NCI-H2029 (cell line): ENCODE results near the gene LIG1.

Experiments
- DNase-seq: peaks from one replicate; lab custom pipeline; 2025; lab: John Stamatoyannopoulos, UW

Gene LIG1

DNA sequence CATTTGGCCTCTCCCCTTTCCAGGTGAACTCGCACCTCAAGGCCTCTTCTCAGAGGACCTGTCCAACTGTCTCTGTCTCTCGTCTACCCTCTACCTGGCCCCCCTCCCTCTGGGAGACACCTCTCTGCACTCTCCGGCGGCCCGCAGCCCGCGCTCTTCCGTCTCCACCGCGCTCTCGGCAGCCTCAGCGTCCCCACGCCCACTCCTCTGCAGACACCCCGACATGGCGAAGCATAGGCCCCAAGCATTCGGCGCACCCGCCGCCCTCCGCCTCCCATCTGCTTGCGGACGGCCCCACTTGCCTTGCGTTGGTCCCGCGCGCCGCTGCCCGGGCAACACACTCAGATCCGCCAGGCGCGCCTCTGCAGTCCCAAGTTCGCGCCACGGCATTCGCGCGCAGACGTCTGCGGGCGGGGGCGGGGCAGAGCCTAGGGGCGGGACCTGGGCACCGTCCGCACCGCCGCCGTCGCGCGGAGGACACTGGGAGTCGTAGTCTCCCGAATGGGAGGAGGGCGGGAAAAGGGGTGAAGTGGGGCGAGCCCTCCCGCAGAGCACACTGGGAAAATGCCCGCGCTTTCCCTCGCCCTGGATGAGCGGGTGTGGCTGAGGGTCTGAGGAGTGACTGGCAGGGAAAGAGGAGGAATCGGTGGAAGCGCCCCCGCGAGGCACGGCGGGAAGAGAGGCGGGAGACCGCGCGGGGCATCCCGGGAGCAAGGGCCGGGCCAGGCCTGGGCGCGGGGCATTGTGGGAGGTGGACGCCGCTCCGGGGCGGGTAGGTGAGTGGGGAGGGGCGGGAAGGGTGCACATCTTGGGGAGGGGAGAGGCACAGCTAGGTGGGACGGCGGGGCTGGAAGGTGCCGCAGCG lies at the start of gene LIG1, which contains the start of gene ZSWIM9:
Gene LIG1, minus strand, starts transcription at position 406 of the 865 bp plus-strand sequence. CDS start 4,778 bp downstream, outside the sequence.
Gene ZSWIM9, plus strand, starts transcription at position 742 of the 865 bp plus-strand sequence. CDS start 1,123 bp downstream, outside the sequence.
- peak; percentile 95 for DNase-seq

DNA sequence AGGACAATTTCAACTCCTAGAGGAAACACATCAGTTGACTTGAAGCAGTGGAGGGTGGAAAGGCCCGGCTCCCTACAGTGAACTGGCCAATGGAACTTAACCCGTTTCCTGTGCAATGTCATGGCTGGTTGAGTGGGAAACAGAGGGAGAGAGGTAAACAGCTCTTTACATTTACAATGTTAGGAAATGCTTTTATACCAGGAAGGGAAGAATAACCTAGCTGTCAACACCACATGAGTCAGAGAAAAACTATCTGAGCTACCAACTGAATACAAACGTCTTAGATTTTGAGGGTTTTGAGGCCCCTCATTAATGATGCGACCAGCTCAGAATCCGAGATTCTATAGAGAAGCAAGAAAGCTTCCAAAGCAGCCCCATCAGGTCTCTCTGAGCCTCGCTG lies 48.9 kb upstream of the LIG1 start:
- DNase-seq, result no peak

- DNase-seq, result no peak
Observed at GRCh38 chr19:48216933-48217332, 46.8 kb upstream of the LIG1 start.

GRCh38 chr19:48213959-48214358 lies 43.8 kb upstream of the LIG1 start:
- DNase-seq, result no peak

DNA sequence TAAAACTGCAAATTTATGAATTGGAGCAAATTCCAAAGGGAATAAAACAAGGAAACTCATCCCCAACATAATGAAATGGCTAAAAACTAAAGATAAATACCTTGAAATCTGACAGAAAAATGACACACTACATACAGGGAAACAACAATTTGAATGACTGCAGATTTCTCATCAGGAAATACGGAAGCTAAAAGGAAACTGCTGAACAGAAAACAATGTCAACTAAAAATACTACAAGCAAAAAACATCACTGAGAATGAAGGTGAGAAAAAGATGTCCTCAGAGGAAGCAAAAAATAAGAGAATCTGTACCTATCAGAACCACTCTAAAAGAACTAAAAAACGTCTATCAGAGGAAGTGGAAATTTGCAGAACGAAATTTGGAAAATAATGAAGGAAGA lies 39.9 kb upstream of the LIG1 start:
- no peak for DNase-seq

DNA sequence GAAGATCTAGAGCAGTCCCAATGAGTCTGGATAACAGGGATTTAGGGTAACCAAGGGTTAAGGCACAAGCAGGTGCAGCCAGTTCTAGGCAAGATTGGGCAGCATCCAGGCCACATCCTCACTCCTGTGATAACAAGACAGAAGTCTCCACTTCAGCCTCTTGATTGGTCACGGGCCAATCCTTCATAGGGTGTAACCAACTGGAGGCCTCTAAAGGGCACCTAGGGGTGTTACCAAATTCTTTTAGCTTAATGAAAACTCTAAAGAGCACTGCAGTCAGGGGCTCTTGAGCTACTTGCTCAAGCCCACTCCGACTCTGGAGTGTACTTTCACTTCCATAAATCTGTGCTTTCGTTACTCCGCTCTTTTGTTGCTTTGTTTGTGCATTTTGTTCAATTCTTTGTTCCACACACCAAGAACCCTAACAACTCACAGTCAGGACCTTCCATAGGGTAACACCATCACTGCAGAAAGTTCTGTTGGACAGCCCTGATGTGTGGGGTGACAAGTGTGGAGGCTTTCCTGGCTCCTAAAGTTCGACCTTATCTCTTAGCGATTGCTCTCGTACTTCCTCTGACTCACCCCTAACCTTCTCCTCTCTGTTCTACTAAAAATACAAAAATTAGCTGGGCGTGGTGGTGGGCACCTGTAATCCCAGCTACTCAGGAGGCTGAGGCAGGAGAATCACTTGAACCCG lies 36.4 kb upstream of the LIG1 start:
- peak; percentile 45 for DNase-seq

DNA sequence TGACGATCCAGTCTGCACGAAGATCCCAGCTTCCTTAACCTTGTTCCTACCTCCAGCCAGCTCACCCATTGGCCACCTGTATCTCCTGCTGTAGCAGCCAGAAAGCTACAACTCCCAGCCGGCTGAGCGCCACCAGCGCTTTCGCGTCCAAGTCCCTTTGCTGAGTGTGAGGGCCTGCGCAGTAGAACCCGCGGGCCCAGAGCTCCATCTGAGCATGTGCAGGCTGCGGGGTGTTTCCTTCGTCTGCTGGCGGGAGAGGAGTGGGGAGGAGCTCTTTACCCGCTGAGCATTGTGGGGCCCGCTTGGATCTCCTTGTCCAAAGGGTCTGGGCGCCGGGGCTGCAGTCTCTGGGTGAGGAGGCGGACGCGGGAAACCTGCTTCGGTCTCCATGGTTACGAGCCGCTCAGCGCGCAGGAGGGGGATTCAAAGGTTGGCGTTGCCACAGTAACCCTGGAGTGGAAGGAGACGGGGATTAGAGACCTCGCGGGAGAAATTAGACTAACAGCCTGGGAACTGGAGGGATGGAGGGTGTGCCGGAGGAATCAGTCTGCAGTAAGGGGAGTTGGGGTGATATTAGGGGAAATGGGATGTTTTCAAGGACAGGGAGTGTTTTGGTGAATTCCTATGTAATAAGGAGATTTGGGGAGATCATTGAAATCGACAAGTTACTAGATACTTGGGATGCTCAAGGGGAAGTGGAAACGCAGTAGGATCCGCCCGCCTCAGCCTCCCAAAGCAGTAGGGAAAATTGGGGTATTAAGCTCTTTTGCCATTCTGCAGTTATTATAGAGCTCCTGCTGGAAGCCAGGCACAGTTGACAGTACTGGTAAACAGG lies 33.9 kb upstream of the LIG1 start:
- peak; percentile 100 for DNase-seq

DNA sequence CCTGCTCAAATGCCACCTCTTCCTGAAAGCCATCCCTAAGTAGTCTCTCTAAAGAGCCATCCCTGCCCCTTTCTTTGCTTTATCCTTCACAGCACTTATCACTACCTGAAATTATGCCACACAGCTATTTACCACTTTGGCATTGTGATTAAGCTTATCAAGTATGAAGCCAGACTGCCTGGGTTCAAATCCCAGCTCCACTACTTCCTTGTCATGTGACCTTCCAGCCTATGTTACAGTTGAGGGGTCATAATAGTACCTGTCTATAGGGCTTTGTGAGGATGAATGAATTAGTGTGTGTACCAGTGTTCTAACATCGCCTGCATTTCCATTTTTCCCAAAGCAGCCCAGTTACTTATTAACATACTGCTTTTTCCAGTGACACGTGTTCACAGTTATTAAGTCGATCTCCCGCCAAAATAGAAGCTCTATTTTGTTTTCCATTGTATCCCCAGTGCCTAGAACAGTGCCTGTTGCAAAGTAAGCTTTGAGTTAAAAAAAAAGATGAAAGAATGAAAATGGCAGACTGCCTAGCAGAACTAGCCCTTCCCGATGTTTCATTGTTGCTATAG lies 33.2 kb upstream of the LIG1 start:
- DNase-seq, result no peak

- no peak for DNase-seq
Observed at GRCh38 chr19:48196933-48197665, 27.0 kb upstream of the LIG1 start.

- DNase-seq, result no peak
Observed at GRCh38 chr19:48196321-48196763, 26.2 kb upstream of the LIG1 start.

- no peak for DNase-seq
Observed at GRCh38 chr19:48194844-48195830, 25.0 kb upstream of the LIG1 start.

DNA sequence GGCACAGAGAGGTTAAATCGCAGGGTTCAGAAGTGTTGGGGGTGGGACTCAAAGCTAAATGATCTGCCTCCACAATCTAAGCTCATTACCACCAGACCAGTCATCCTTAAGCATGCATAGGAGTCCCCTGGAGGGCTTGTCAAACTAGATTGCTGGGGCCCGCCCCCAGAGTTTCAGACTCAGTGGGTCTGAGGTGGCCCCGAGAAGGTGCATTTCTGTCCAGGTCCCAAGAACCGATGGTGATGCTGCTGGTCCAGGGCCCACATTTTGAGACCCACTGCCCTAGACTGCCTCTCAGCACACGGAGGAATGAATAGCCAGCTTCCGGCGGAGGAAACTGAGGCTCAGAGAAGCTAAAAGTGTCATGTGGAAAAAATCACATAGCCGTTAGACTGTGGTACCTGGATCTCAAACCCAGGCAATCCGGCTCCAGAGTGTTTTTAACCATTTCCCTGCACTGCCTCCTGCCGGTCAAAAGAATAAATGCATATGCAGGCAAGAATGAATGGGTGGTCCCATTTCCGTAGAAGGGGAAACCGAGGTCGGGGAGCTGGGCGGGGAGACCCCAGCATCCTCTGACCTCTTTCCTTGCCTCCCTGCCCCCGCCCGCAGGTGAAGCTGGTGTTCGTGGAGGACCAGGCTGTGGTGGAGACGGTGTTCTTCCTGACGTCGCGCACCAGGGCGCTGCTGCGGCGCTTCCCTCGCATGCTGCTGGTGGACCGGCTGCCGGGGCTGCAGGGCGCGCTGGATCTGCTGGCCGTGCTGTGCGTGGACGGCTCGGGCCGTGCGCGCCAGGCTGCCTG lies 24.1 kb upstream of the LIG1 start:
- no peak for DNase-seq

GRCh38 chr19:48192750-48193149 lies 22.6 kb upstream of the LIG1 start:
- no peak for DNase-seq

- no peak for DNase-seq
Observed at GRCh38 chr19:48190885-48191284, 20.7 kb upstream of the LIG1 start.

DNA sequence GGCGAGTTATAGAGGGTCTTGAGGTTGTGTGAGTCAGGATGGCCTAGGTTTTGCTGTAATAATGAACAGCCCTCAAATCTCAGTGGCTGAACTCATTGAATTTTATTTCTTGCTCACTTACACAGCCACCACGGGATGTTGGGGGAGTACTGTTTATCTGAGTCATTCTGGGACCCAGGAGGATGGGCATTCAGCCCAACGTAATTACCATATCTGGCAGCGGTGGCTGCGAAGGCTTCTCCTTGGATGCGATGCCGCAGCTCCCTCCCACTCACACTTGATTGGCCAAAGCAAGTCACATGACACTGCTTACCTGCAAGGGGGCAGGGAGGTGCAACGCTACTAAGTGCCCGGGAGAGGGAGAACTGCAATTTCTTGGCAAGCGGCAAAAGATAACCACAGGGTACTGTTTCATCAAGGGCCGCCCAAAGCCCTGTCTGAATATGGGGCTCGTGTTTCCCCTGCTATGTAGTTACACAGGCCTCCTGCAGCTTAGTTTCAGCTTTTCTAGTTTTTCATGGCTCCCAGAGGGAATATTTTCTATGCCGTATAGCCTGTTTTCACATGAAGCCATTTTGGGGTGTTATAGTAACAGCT lies 20.2 kb upstream of the LIG1 start:
- DNase-seq, result peak; percentile 99

- DNase-seq, result no peak
Observed at GRCh38 chr19:48186541-48186991, 16.4 kb upstream of the LIG1 start.

- DNase-seq, result no peak
Observed at GRCh38 chr19:48186015-48186414, 15.9 kb upstream of the LIG1 start.

GRCh38 chr19:48183356-48183755 lies 13.2 kb upstream of the LIG1 start:
- no peak for DNase-seq

GRCh38 chr19:48182434-48182833 lies 12.3 kb upstream of the LIG1 start:
- no peak for DNase-seq
